H1 (cell line): ENCODE measurements around the gene PHF3. TPM values are rescaled to one million over a fixed set of nuclear protein-coding genes. Genes with fewer than 3 reads are reported as not detected.

Experiments used
- CTCF ChIA-PET: fragments of 300-600 bp; sonication (Branson Sonifier 250); formaldehyde crosslinking; loops from one replicate; lab custom pipeline; 2021; ENCODE audit not compliant: partially characterized antibody; lab: Charles Lee
- POLR2A ChIA-PET: fragments of 300-600 bp; sonication (Branson Sonifier 250); formaldehyde crosslinking; loops from one replicate; lab custom pipeline; 2021; ENCODE audit warnings: inconsistent platforms; ENCODE audit not compliant: partially characterized antibody; lab: Charles Lee
- DNase-seq, 2 experiments: peaks; one replicate each; pipeline versions ENCODE4 v3.0.0 to v3.0.0-alpha.2; 2010 to 2022; ENCODE audit warnings: low spot score in 2 of 2, low read depth in 1 of 2, mixed read lengths in 1 of 2
- FAIRE-seq: peaks from 2 replicates; lab custom pipeline; 2011; peaks lifted over from hg19 to GRCh38; lab: Jason Lieb, UNC
- H2AFZ ChIP-seq: 2 replicates; pipeline ENCODE4 v1.8.1; 2012; ENCODE audit warnings: low read length, inconsistent platforms
- H2AK5ac ChIP-seq: 2 replicates; pipeline ENCODE4 v1.6.1; 2013; ENCODE audit warnings: low read depth, low read length
- H2BK120ac ChIP-seq: replicated peaks from 2 replicates; pipeline ENCODE3; 2013; ENCODE audit warnings: low read depth, low read length, inconsistent platforms
- H2BK12ac ChIP-seq: 2 replicates; pipeline ENCODE4 v1.6.1; 2013; ENCODE audit warnings: low read depth, low read length
- H2BK15ac ChIP-seq: 2 replicates; pipeline ENCODE4 v1.6.1; 2013; ENCODE audit warnings: low read length
- H2BK20ac ChIP-seq: 2 replicates; pipeline ENCODE4 v1.6.1; 2013; ENCODE audit warnings: low read length
- H2BK5ac ChIP-seq: 2 replicates; pipeline ENCODE4 v1.6.1; 2013; ENCODE audit warnings: low read depth, low read length
- H3K14ac ChIP-seq: 2 replicates; pipeline ENCODE4 v1.6.1; 2013; ENCODE audit warnings: inconsistent platforms; ENCODE audit not compliant: insufficient read length
- H3K18ac ChIP-seq: 2 replicates; pipeline ENCODE4 v1.6.1; 2013; ENCODE audit warnings: low read length; ENCODE audit errors: extremely low read depth
- H3K23ac ChIP-seq: 2 replicates; pipeline ENCODE4 v1.6.1; 2013; ENCODE audit warnings: inconsistent platforms; ENCODE audit not compliant: insufficient read length
- H3K23me2 ChIP-seq: 2 replicates; pipeline ENCODE4 v1.6.1; 2013; ENCODE audit warnings: low read depth, low read length
- H3K27ac ChIP-seq: 2 replicates; pipeline ENCODE4 v1.6.1; 2011; ENCODE audit warnings: low read depth, low read length, inconsistent platforms
- H3K27me3 ChIP-seq, 4 experiments: replicated peaks in 1 of 4; 1 replicate in 1 of 4; 2 replicates in 3 of 4; pipeline versions ENCODE4 v1.6.1 to v1.8.1; 2011 to 2013; ENCODE audit warnings: low read length in 3 of 4, mild to moderate bottlenecking in 3 of 4, inconsistent platforms in 2 of 4, mixed read lengths in 2 of 4, moderate library complexity in 1 of 4; ENCODE audit not compliant: control insufficient read depth in 3 of 4, insufficient read depth in 3 of 4; ENCODE audit errors: extremely low read depth in 1 of 4
- H3K36me3 ChIP-seq, 4 experiments: 2 replicates each; pipeline versions ENCODE4 v1.6.1 to v1.8.1; 2011 to 2013; ENCODE audit warnings: mild to moderate bottlenecking in 4 of 4, low read length in 3 of 4, moderate library complexity in 2 of 4, control low read depth in 1 of 4, inconsistent platforms in 1 of 4; ENCODE audit not compliant: insufficient read depth in 4 of 4, control insufficient read depth in 2 of 4
- H3K4ac ChIP-seq: replicated peaks from 2 replicates; pipeline ENCODE3; 2013; ENCODE audit warnings: low read length, low read depth, mixed read lengths, inconsistent platforms; ENCODE audit not compliant: insufficient read length
- H3K4me1 ChIP-seq, 4 experiments: replicated peaks in 1 of 4; 1 replicate in 1 of 4; 2 replicates in 3 of 4; pipeline versions ENCODE4 v1.6.1 to v1.8.1; 2011 to 2013; ENCODE audit warnings: low read length in 3 of 4, inconsistent platforms in 2 of 4, mixed read lengths in 1 of 4; ENCODE audit not compliant: insufficient read depth in 4 of 4, control insufficient read depth in 3 of 4
- H3K4me2 ChIP-seq, 2 experiments: 2 replicates each; pipeline versions ENCODE4 v1.6.1 to v1.8.1; 2011 to 2013; ENCODE audit warnings: low read depth in 2 of 2, low read length in 2 of 2, control low read depth in 1 of 2, inconsistent platforms in 1 of 2, mild to moderate bottlenecking in 1 of 2; ENCODE audit not compliant: insufficient read depth in 1 of 2
- H3K4me3 ChIP-seq, 4 experiments: fragments of 200-600, 300-600 bp in 1 of 4; sonication (generic), shearing (Covaris generic), sonication (Bioruptor Twin) in 1 of 4; 2 replicates each; pipeline versions ENCODE4 v1.5.1 to v1.8.1; 2011 to 2016; ENCODE audit warnings: low read length in 4 of 4, low read depth in 3 of 4, control low read depth in 2 of 4, inconsistent platforms in 2 of 4, mild to moderate bottlenecking in 2 of 4, mixed read lengths in 1 of 4, moderate library complexity in 1 of 4; ENCODE audit not compliant: insufficient read depth in 2 of 4; ENCODE audit errors: extremely low read depth in 1 of 4
- H3K56ac ChIP-seq: replicated peaks from 2 replicates; pipeline ENCODE3; 2013; ENCODE audit warnings: low read depth, mild to moderate bottlenecking, mixed read lengths, low read length, inconsistent platforms; ENCODE audit not compliant: insufficient read length
- H3K79me1 ChIP-seq: 2 replicates; pipeline ENCODE4 v1.6.1; 2013; ENCODE audit warnings: low read depth, low read length, control low read depth
- H3K79me2 ChIP-seq, 2 experiments: 2 replicates each; pipeline versions ENCODE4 v1.6.1 to v1.8.1; 2012 to 2013; ENCODE audit warnings: low read length in 2 of 2, mild to moderate bottlenecking in 2 of 2, inconsistent platforms in 1 of 2; ENCODE audit not compliant: insufficient read depth in 2 of 2, control insufficient read depth in 1 of 2
- H3K9ac ChIP-seq, 4 experiments: replicated peaks in 1 of 4; 1 replicate in 1 of 4; 2 replicates in 3 of 4; pipeline versions ENCODE4 v1.6.1 to v1.8.1; 2011 to 2013; ENCODE audit warnings: low read depth in 3 of 4, low read length in 3 of 4, control low read depth in 2 of 4, mild to moderate bottlenecking in 2 of 4, moderate library complexity in 2 of 4, inconsistent platforms in 1 of 4; ENCODE audit errors: extremely low read depth in 1 of 4
- H3K9me3 ChIP-seq, 2 experiments: 2 replicates each; pipeline versions ENCODE4 v1.6.1 to v1.8.1; 2012 to 2013; ENCODE audit warnings: mild to moderate bottlenecking in 2 of 2, moderate library complexity in 2 of 2, control low read depth in 1 of 2, inconsistent platforms in 1 of 2, low read depth in 1 of 2, low read length in 1 of 2, mixed read lengths in 1 of 2; ENCODE audit not compliant: insufficient read depth in 2 of 2
- H4K20me1 ChIP-seq, 2 experiments: replicated peaks in 1 of 2; 2 replicates each; pipeline versions ENCODE3 to v1.8.1; 2011 to 2013; ENCODE audit warnings: inconsistent platforms in 2 of 2, low read length in 2 of 2, mild to moderate bottlenecking in 1 of 2; ENCODE audit not compliant: insufficient read depth in 2 of 2, control insufficient read depth in 1 of 2
- H4K5ac ChIP-seq: 2 replicates; pipeline ENCODE4 v1.6.1; 2013; ENCODE audit warnings: low read length, low read depth, mixed read lengths, inconsistent platforms; ENCODE audit not compliant: insufficient read length
- H4K8ac ChIP-seq: 2 replicates; pipeline ENCODE4 v1.8.0; 2013; ENCODE audit warnings: mild to moderate bottlenecking, moderate library complexity, low read length, inconsistent platforms; ENCODE audit not compliant: insufficient read depth; ENCODE audit errors: extremely low read depth
- H4K91ac ChIP-seq: replicated peaks from 2 replicates; pipeline ENCODE3; 2013; ENCODE audit warnings: low read length, mixed read lengths, inconsistent platforms; ENCODE audit not compliant: insufficient read length
- CBX5 ChIP-seq: fragments of 300-800, 300-1000 bp; sonication (generic); IDR thresholded peaks from 2 replicates; pipeline ENCODE4 v1.7.1; 2016; ENCODE audit warnings: antibody characterized with exemption, low read length, low read depth
- CBX8 ChIP-seq: fragments of 300-800, 300-1000 bp; sonication (generic); IDR thresholded peaks from 2 replicates; pipeline ENCODE4 v1.7.1; 2016; ENCODE audit warnings: low read depth, low read length, borderline replicate concordance
- NANOG ChIP-seq: IDR thresholded peaks from 2 replicates; pipeline ENCODE4 v1.6.1; 2011; ENCODE audit warnings: low read length, low read depth, mild to moderate bottlenecking, inconsistent platforms; ENCODE audit not compliant: insufficient read depth, poor library complexity, severe bottlenecking
- PHF8 ChIP-seq: fragments of 200-600 bp; sonication (generic); conservative IDR thresholded peaks from 2 replicates; pipeline ENCODE4 v1.7.1; 2012; ENCODE audit warnings: low read depth, mild to moderate bottlenecking, inconsistent platforms, low read length, moderate library complexity
- RFX5 ChIP-seq: IDR thresholded peaks from 2 replicates; pipeline ENCODE4 v1.6.1; 2011; ENCODE audit warnings: low read depth, low read length, improper control_type of control experiment, borderline replicate concordance
- WGBS, 2 experiments: shearing (Covaris generic) in 1 of 2; methylation state at CpG; one replicate each; pipeline versions ENCODE4 v1.1.6 to v1.1.7; 2013 to 2015; ENCODE audit warnings: low lambda C conversion rate in 2 of 2, mixed read lengths in 2 of 2, inconsistent platforms in 1 of 2, low coverage in 1 of 2, missing lambda C conversion rate in 1 of 2; ENCODE audit not compliant: insufficient replicate concordance in 2 of 2, insufficient coverage in 1 of 2, insufficient read length in 1 of 2; ENCODE audit errors: extremely low coverage in 1 of 2, missing lambda C conversion rate in 1 of 2; 5-methylcytosine and 5-hydroxymethylcytosine counted together
- polyA plus RNA-seq, 7 experiments: library from polyadenylated mRNA; depleted of rRNA in 3 of 7; stranded (reverse) in 5 of 7; unstranded in 2 of 7; fragments of >200 nt in 5 of 7; fragments of 200-250 nt in 2 of 7; gene quantifications; 1 replicate in 5 of 7; 2 replicates in 1 of 7; 4 replicates in 1 of 7; pipeline versions ENCODE4 v1.2.1 to v1.2.3, GENCODE V29; 2011 to 2013; ENCODE audit warnings: missing spikeins in 2 of 7, mixed read lengths in 2 of 7
- total RNA-seq: library from RNA; stranded (reverse); fragmentation: NEBNext Ultra II Directional; extraction: Animal tissue kit (Norgen Biotek cat#: 25700); gene quantifications from 2 replicates; pipeline ENCODE4 v1.2.1, GENCODE V29; 2021

PHF3 gene
- total and polyA plus RNA-seq, 2 of the 8 experiments (the other 6 are each of a cell fraction or from before 2014, with no cell fraction given), result 10.1 to 69.3 TPM

DNA sequence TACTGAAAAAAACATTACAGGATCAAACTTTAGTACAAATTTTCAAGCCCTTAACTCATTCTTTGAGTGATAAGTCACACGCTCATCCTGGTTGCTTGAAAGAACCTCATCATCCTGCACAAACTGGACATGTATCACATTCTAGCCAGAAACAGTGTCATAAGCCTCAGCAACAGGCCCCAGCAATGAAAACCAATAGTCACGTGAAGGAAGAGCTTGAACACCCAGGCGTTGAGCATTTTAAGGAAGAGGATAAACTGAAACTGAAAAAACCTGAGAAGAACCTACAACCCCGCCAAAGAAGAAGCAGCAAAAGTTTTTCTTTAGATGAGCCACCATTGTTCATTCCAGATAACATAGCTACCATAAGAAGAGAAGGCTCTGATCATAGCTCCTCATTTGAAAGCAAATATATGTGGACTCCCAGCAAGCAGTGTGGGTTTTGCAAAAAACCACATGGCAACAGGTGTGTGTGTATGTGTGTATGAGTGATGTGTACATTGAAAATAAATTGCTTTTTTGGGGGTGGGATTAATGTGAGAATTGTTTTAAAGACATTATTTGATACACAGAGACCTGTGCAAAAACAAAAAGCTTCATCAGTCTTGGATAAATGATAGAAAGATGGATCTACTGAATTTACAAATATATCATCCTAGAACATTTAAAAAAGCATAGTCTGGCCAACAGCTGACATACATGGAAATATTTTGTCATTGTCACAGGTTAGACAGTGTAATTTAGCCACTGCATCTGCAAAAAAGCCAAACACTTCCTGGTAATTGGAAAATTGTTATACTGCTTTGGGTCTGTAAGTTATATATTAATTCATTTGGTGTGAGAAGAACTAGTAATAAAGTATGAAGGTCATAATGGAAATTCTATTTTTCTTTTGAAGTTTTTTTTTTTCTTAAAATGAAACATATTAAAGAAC, 50.1 kb downstream of the PHF3 start:
- no peak overlapping the region for H2BK12ac ChIP-seq
- H4K91ac ChIP-seq, result no peak overlapping the region
- no peak for TF ChIP-seq RFX5
- no peak for TF ChIP-seq NANOG
- no peak for TF ChIP-seq CBX8
- TF ChIP-seq PHF8, result no peak
- no peak for TF ChIP-seq CBX5
- no peak overlapping the region for H3K4me3 ChIP-seq
- no peak overlapping the region for H3K27ac ChIP-seq
- no peak overlapping the region for H3K4ac ChIP-seq
- no peak for DNase-seq
- no peak overlapping the region for H3K23ac ChIP-seq
- H3K23me2 ChIP-seq, result no peaks in the 10 kb centered on the region
- no peak overlapping the region for H2BK120ac ChIP-seq
- H3K4me1 ChIP-seq, result no peaks in the 10 kb centered on the region
- POLR2A ChIA-PET, result interaction anchor here (0.8 to 2.0 kb wide), 3 partner anchors 30 to 50 kb away, joined by 3 to 4 read pairs (median 3); partner anchors contain the start of gene PHF3
- H2AK5ac ChIP-seq, result no peak overlapping the region
- no peaks in the 10 kb centered on the region for H3K27me3 ChIP-seq
- H2BK20ac ChIP-seq, result no peak overlapping the region
- no peak overlapping the region for H3K9ac ChIP-seq
- H3K9me3 ChIP-seq, result peaks cover 2 to 4% of the 10 kb centered on the region in 2 experiments; a peak in 2 of 4 replicates
- WGBS, 2 experiments, result 95% methylated on average over 4 of the region's 4 CpGs; no CpG with 5 or more reads in 1 of the 2 experiments
- H3K14ac ChIP-seq, result no peak overlapping the region
- no peak overlapping the region for H3K18ac ChIP-seq
- no peak overlapping the region for H2AFZ ChIP-seq
- H4K20me1 ChIP-seq, result peaks cover 0 to 4% of the 10 kb centered on the region in 2 experiments
- H3K79me1 ChIP-seq, result no peaks in the 10 kb centered on the region
- no peak overlapping the region for H3K56ac ChIP-seq
- CTCF ChIA-PET, result interaction anchor here (1.0 to 1.4 kb wide), 3 partner anchors 9 to 89 kb away, joined by 3 read pairs; no protein-coding TSS in a partner anchor
- H3K36me3 ChIP-seq, result peaks cover 2 to 30% (median 16%) of the 10 kb centered on the region in 4 experiments; a peak in 7 of 8 replicates
- H4K5ac ChIP-seq, result no peak overlapping the region
- H2BK15ac ChIP-seq, result no peak overlapping the region
- H3K4me2 ChIP-seq, result no peak overlapping the region
- H3K79me2 ChIP-seq, result peaks cover 0 to 57% of the 10 kb centered on the region in 2 experiments; a peak in 2 of 4 replicates
- no peak overlapping the region for H4K8ac ChIP-seq
- no peak overlapping the region for H2BK5ac ChIP-seq
- no peak for FAIRE-seq
